Measurements from ENCODE around the gene PDE11A. TPM values are rescaled to one million over a fixed set of nuclear protein-coding genes. Genes with fewer than 3 reads are reported as not detected.

Gene PDE11A
- total and polyA plus RNA-seq, 2 of the 13 experiments (the other 11 are each of a cell fraction or from before 2014, with no cell fraction given): 1.2 to 1.7 TPM

DNA sequence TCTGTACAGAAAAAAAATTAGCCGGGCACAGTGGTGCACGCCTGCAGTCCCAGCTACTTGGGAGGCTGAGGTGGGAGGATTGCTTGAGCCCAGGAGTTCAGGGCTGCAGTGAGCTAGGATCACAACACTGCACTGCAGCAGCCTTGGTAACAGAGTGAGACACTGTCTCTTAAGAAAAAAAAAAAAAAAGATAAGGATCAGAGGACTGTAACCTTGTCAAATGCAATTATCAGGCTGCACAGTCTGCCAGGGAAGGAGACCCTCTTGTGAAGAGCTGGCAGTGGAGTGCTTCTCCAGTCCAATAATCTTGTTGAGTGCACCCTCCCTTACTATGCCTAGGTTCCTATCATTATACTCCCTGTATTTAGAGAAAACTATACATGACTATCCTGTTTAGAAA is 330.7 kb downstream of the PDE11A start:
- Histone ChIP-seq H3K9me3 (ENCODE audit: low read length) (no peaks in the 10 kb centered on the region), H3K27me3 (ENCODE audit: control insufficient read depth in 1 of 2, insufficient read depth in 2 of 2, low read length in 2 of 2) (peaks cover 0 to 8% of the 10 kb centered on the region in 2 experiments; a peak in 1 of 5 replicates), H3K9ac (ENCODE audit: insufficient read depth, low read depth, low read length) (no peak overlapping the region), H2AFZ (ENCODE audit: low read length) (no peak overlapping the region), H3K27ac (ENCODE audit: extremely low read length, insufficient read depth, low read length) (no peak overlapping the region), H3K4me1 (ENCODE audit: insufficient read depth, low read length) (no peaks in the 10 kb centered on the region), H3K4me3 (replicated peaks in 1 of 3; ENCODE audit: insufficient read depth in 1 of 3, low read depth in 2 of 3, low read length in 3 of 3) (no peak overlapping the region), H3K4me2 (ENCODE audit: low read depth, low read length) (no peak overlapping the region), H3K79me2 (ENCODE audit: insufficient read depth, low read length) (no peaks in the 10 kb centered on the region), H3K36me3 (replicated peaks in 1 of 2; ENCODE audit: control insufficient read depth in 1 of 2, insufficient read depth in 2 of 2, low read length in 2 of 2) (no peaks in the 10 kb centered on the region), H4K20me1 (ENCODE audit: insufficient read depth, low read length) (no peaks in the 10 kb centered on the region)
- TF ChIP-seq ZNF781 (CRISPR knock-in tag; IDR thresholded peaks at IDR 0.05; ENCODE audit: borderline replicate concordance, not compliant biosample characterization): no peak
- no TSS peak for BruUV-seq (replicated peaks)
- ChIA-PET POLR2A (interaction anchor here (0.7 kb wide), 1 partner anchor 597 kb away, joined by 3 read pairs; no protein-coding TSS in a partner anchor), CTCF (ENCODE audit: low intra/inter-chr PET ratio, low total read pairs) (no interaction called here)
- intact Hi-C loops (cut with micrococcal nuclease; ENCODE audit: unreplicated experiment): no loop called here
- in situ Hi-C loops (cut with HindIII; ENCODE audit: extremely low pct_ligation_motif_present, low pct_unique_long_range_greater_than_20kb): no loop called here
- DNase-seq (ENCODE audit: low spot score): no peak
- no peak for FAIRE-seq
- 63% methylated on average over 2 of the region's 2 CpGs for WGBS (ENCODE audit: low lambda C conversion rate)
- ATAC-seq: no peak

DNA sequence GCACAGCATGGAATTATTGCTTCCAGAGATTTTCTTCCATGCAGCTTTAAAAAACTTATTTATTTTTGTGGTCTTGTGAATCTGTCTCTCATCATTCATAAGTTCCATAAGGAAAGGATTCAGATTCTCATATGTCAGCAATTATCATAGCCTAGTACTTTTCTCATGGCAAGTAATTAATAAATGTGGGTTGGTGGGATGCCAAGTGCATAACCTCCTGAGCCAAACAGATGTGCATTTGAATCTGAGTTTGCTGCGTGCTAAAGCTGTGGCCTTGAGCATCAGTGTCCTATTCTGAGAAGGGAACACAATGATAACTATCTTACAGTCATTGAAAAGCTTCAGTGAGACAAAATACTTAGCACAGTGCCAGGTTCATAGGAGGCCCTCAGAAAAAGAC is 331.9 kb downstream of the PDE11A start:
- H3K4me2 ChIP-seq (ENCODE audit: low read depth, low read length): no peak overlapping the region
- H3K4me1 ChIP-seq (ENCODE audit: insufficient read depth, low read length): no peaks in the 10 kb centered on the region
- in situ Hi-C loops (cut with HindIII; ENCODE audit: extremely low pct_ligation_motif_present, low pct_unique_long_range_greater_than_20kb) (no loop called here), intact Hi-C loops (cut with micrococcal nuclease; ENCODE audit: unreplicated experiment) (no loop called here)
- BruUV-seq (replicated peaks): no TSS peak
- ATAC-seq (no peak), DNase-seq (ENCODE audit: low spot score) (no peak), FAIRE-seq (no peak)
- peaks cover 0 to 8% of the 10 kb centered on the region in 2 experiments; a peak in 1 of 5 replicates for H3K27me3 ChIP-seq (ENCODE audit: control insufficient read depth in 1 of 2, insufficient read depth in 2 of 2, low read length in 2 of 2)
- H3K27ac ChIP-seq (ENCODE audit: extremely low read length, insufficient read depth, low read length): no peak overlapping the region
- POLR2A ChIA-PET: no interaction called here
- H3K79me2 ChIP-seq (ENCODE audit: insufficient read depth, low read length): no peaks in the 10 kb centered on the region
- H4K20me1 ChIP-seq (ENCODE audit: insufficient read depth, low read length): no peaks in the 10 kb centered on the region
- CTCF ChIA-PET (ENCODE audit: low intra/inter-chr PET ratio, low total read pairs): no interaction called here
- H3K4me3 ChIP-seq (replicated peaks in 1 of 3; ENCODE audit: insufficient read depth in 1 of 3, low read depth in 2 of 3, low read length in 3 of 3): no peak overlapping the region
- no peak overlapping the region for H2AFZ ChIP-seq (ENCODE audit: low read length)
- no peak overlapping the region for H3K9ac ChIP-seq (ENCODE audit: insufficient read depth, low read depth, low read length)
- no peaks in the 10 kb centered on the region for H3K36me3 ChIP-seq (replicated peaks in 1 of 2; ENCODE audit: control insufficient read depth in 1 of 2, insufficient read depth in 2 of 2, low read length in 2 of 2)
- H3K9me3 ChIP-seq (ENCODE audit: low read length): no peaks in the 10 kb centered on the region
- 38% methylated on average over 1 of the region's 1 CpG for WGBS (ENCODE audit: low lambda C conversion rate)
- peak; percentile 87 for TF ChIP-seq MAFF (IDR thresholded peaks at IDR 0.05; ENCODE audit: low read depth, low read length)
- TF ChIP-seq ZMYM4 (CRISPR knock-in tag; IDR thresholded peaks at IDR 0.05): no peak
- no peak for TF ChIP-seq ZNF234 (CRISPR knock-in tag; conservative IDR thresholded peaks at IDR 0.05)
- peak; percentile 86 to 91 for TF ChIP-seq MAFK (conservative IDR thresholded peaks at IDR 0.05 in 1 of 2, IDR thresholded peaks at IDR 0.05 in 1 of 2; ENCODE audit: low read length in 2 of 2)
- TF ChIP-seq, protein P1, sequence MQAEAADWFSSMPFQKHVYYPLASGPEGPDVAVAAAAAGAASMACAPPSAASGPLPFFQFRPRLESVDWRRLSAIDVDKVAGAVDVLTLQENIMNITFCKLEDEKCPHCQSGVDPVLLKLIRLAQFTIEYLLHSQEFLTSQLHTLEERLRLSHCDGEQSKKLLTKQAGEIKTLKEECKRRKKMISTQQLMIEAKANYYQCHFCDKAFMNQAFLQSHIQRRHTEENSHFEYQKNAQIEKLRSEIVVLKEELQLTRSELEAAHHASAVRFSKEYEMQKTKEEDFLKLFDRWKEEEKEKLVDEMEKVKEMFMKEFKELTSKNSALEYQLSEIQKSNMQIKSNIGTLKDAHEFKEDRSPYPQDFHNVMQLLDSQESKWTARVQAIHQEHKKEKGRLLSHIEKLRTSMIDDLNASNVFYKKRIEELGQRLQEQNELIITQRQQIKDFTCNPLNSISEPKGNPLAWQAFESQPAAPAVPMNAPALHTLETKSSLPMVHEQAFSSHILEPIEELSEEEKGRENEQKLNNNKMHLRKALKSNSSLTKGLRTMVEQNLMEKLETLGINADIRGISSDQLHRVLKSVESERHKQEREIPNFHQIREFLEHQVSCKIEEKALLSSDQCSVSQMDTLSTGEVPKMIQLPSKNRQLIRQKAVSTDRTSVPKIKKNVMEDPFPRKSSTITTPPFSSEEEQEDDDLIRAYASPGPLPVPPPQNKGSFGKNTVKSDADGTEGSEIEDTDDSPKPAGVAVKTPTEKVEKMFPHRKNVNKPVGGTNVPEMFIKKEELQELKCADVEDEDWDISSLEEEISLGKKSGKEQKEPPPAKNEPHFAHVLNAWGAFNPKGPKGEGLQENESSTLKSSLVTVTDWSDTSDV (CRISPR knock-in tag; IDR thresholded peaks at IDR 0.05): no peak
- TF ChIP-seq ZBTB7A (CRISPR knock-in tag; IDR thresholded peaks at IDR 0.05): no peak
- TF ChIP-seq PITX1 (CRISPR knock-in tag; IDR thresholded peaks at IDR 0.05): no peak
- TF ChIP-seq, protein P2, sequence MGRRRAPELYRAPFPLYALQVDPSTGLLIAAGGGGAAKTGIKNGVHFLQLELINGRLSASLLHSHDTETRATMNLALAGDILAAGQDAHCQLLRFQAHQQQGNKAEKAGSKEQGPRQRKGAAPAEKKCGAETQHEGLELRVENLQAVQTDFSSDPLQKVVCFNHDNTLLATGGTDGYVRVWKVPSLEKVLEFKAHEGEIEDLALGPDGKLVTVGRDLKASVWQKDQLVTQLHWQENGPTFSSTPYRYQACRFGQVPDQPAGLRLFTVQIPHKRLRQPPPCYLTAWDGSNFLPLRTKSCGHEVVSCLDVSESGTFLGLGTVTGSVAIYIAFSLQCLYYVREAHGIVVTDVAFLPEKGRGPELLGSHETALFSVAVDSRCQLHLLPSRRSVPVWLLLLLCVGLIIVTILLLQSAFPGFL (CRISPR knock-in tag; IDR thresholded peaks at IDR 0.05): no peak
- no peak for TF ChIP-seq TOPORS (CRISPR knock-in tag; IDR thresholded peaks at IDR 0.05)
- TF ChIP-seq ZNF44 (CRISPR knock-in tag; IDR thresholded peaks at IDR 0.05): no peak
